OCI-M2 (cell line): Measurements from ENCODE around the gene SREBF1.

Source experiments
- DNase-seq: peaks from one replicate; lab custom pipeline; 2025; ENCODE audit not compliant: unreplicated experiment; lab: John Stamatoyannopoulos, UW

The SREBF1 gene

GRCh38 chr17:17766077-17766743 is 70.6 kb downstream of the SREBF1 start:
- no peak for DNase-seq

GRCh38 chr17:17765359-17766076 is 71.3 kb downstream of the SREBF1 start:
- DNase-seq: no peak

GRCh38 chr17:17763734-17764133 is 73.1 kb downstream of the SREBF1 start:
- no peak for DNase-seq

- DNase-seq: no peak
Measured at GRCh38 chr17:17763136-17763535, 73.7 kb downstream of the SREBF1 start.

GRCh38 chr17:17762744-17763105 is 74.1 kb downstream of the SREBF1 start:
- no peak for DNase-seq
